ENCODE results near the gene PAGE1. TPM values are rescaled to one million over a fixed set of nuclear protein-coding genes. Genes with fewer than 3 reads are reported as not detected.
"Not testable (repeated sequence)": the region's sequence is repeated elsewhere in the genome, so short reads cannot be mapped to it uniquely, and the experiment has no call there.

Gene PAGE1
- total RNA-seq, 3 donors from 2014 or later (not counting 1 experiment from before 2014, with no cell fraction given) = not detected

DNA sequence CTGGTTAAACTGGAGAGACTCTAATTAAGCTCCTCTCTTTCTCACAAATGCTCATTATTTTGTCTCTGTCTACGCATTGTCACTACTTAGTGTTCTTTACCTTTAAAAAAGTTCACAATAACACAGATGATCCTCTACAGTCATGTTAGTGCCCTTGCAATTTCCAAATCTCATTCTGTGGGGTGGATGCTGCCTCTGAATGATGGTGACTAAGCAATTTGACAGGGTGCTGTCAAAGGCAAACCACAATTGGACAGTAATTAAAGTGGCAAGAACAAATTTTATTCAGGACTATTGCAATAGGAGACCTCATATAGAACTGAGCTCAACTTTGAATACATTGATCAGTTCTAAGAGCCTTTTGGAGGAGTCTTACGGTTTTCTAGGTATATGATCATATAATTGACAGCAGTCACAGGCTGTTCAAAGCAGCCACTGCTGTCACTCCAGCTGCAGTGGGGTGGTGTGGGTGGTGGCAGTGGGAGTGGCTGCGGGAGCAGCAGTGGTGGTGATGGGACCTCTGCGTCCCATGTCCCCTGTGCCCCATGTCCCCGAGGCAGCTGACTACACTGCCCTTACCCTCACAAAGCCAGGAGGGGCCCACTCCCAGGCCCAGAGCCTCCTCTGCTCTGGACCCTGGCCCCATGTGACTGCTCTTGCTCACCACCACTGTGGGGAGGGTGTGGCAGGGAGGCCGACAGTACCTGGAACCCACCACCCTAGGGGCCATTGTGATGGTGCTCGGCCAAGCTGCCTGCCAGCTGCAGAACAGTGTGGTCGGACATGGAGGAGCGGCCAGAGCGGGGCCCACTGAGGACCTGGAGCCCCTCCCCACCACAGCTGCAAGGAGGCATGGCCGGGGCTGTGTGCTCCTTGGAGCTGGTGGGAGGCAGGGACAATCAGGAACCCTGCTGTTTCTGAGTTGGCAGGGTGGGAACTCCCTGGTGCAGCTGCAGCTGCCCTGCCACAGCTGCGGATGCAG, 30.4 kb upstream of the PAGE1 start:
- Mint-ChIP-seq H3K4me1 (no peaks in the 10 kb centered on the region), H3K9me3 (no peaks in the 10 kb centered on the region), H3K4me3 (no peak overlapping the region), H3K27me3 (ENCODE audit: low read depth in 2 of 2) (peaks cover 0 to 16% of the 10 kb centered on the region in 2 donors), H3K27ac (no peak overlapping the region), H3K36me3 (no peaks in the 10 kb centered on the region)
- no peak for DNase-seq
- intact Hi-C loops (cut with micrococcal nuclease) = no loop called here
- no peaks in the 10 kb centered on the region for H3K27me3 ChIP-seq (ENCODE audit: control insufficient read depth, insufficient read depth, low read length)
- no peak overlapping the region for H3K27ac ChIP-seq (ENCODE audit: low read length)
- WGBS (ENCODE audit: insufficient coverage) = 87% methylated on average over 4 of the region's 12 CpGs
- ATAC-seq = no peak
- no peaks in the 10 kb centered on the region for H3K36me3 ChIP-seq (ENCODE audit: control insufficient read depth, insufficient read depth, low read length)
- H3K4me1 ChIP-seq (ENCODE audit: control insufficient read depth, insufficient read depth, low read length) = no peaks in the 10 kb centered on the region
- TF ChIP-seq, protein P1, sequence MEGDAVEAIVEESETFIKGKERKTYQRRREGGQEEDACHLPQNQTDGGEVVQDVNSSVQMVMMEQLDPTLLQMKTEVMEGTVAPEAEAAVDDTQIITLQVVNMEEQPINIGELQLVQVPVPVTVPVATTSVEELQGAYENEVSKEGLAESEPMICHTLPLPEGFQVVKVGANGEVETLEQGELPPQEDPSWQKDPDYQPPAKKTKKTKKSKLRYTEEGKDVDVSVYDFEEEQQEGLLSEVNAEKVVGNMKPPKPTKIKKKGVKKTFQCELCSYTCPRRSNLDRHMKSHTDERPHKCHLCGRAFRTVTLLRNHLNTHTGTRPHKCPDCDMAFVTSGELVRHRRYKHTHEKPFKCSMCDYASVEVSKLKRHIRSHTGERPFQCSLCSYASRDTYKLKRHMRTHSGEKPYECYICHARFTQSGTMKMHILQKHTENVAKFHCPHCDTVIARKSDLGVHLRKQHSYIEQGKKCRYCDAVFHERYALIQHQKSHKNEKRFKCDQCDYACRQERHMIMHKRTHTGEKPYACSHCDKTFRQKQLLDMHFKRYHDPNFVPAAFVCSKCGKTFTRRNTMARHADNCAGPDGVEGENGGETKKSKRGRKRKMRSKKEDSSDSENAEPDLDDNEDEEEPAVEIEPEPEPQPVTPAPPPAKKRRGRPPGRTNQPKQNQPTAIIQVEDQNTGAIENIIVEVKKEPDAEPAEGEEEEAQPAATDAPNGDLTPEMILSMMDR (IDR thresholded peaks at IDR 0.05) = no peak
- H3K4me3 ChIP-seq (ENCODE audit: low read length) = no peak overlapping the region
- no peaks in the 10 kb centered on the region for H3K9me3 ChIP-seq (ENCODE audit: control insufficient read depth, insufficient read depth, low read length)

GRCh38 chrX:49725401-49725800, 29.6 kb upstream of the PAGE1 start:
- Histone ChIP-seq H3K36me3 (ENCODE audit: control insufficient read depth, insufficient read depth, low read length) (no peaks in the 10 kb centered on the region), H3K27ac (ENCODE audit: low read length) (no peak overlapping the region), H3K4me1 (ENCODE audit: control insufficient read depth, insufficient read depth, low read length) (no peaks in the 10 kb centered on the region), H3K4me3 (ENCODE audit: low read length) (no peak overlapping the region), H3K9me3 (ENCODE audit: control insufficient read depth, insufficient read depth, low read length) (no peaks in the 10 kb centered on the region), H3K27me3 (ENCODE audit: control insufficient read depth, insufficient read depth, low read length) (no peaks in the 10 kb centered on the region)
- WGBS (ENCODE audit: insufficient coverage) = 71% methylated on average over 3 of the region's 3 CpGs
- intact Hi-C loops (cut with micrococcal nuclease) = no loop called here
- Mint-ChIP-seq H3K4me3 (no peak overlapping the region), H3K27ac (no peak overlapping the region), H3K36me3 (no peaks in the 10 kb centered on the region), H3K9me3 (no peaks in the 10 kb centered on the region), H3K27me3 (ENCODE audit: low read depth in 2 of 2) (peaks cover 0 to 12% of the 10 kb centered on the region in 2 donors), H3K4me1 (no peaks in the 10 kb centered on the region)
- DNase-seq = no peak
- no peak for ATAC-seq
- TF ChIP-seq, protein P1 (IDR thresholded peaks at IDR 0.05) = no peak

DNA sequence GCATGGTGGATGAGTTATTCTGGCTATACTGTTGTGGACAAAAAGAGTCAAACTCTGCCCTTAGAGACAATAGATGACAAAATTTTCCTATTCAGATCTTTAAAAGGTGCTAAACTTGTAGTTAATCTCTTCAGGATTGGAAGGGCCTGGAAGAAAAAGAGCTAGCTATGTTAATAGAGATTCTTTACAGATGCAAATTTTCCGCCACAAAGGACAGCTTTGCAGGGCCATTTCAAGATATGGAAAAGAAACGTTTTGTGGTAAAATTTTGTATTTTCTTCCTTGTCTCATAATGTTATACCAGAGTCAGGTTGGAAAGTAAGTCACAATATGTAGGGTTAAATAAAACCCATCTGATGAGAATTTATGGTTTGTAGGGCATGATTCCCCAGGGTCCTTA, 24.3 kb upstream of the PAGE1 start:
- WGBS (ENCODE audit: insufficient coverage) = 100% methylated on average over 1 of the region's 2 CpGs
- H3K4me1 Mint-ChIP-seq = not testable (repeated sequence)
- peaks cover 1 to 26% of the 10 kb centered on the region in 2 donors for H3K27me3 Mint-ChIP-seq (ENCODE audit: low read depth in 2 of 2)

DNA sequence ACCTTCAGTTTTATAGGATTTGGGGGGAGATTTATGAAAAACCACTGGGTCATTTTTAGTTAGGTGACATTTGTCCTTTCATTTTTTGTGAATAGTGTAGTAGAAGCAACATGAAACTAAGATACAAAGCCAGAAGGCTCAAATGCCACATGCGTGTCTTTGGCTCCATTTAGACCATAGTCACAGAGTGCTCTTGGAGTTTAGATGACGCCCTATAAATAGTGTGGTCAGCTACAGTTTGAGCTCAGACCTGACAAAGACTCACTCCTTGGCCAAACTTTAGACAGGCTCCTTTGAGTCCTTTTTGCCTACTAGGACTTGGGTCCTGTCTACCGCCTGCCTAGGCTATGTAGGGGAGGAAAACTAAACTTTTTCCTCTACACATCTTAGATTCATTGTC, 16.8 kb upstream of the PAGE1 start:
- TF ChIP-seq, protein P1 (IDR thresholded peaks at IDR 0.05) = no peak

More for the DNA sequence above, 24.3 kb upstream of the PAGE1 start:
- H3K4me3 Mint-ChIP-seq; H3K27me3 ChIP-seq (ENCODE audit: control insufficient read depth, insufficient read depth, low read length); intact Hi-C loops (cut with micrococcal nuclease); ATAC-seq; H3K36me3 Mint-ChIP-seq; H3K9me3 ChIP-seq (ENCODE audit: control insufficient read depth, insufficient read depth, low read length); H3K27ac Mint-ChIP-seq; H3K4me3 ChIP-seq (ENCODE audit: low read length); H3K9me3 Mint-ChIP-seq; H3K27ac ChIP-seq (ENCODE audit: low read length); DNase-seq; H3K4me1 ChIP-seq (ENCODE audit: control insufficient read depth, insufficient read depth, low read length); H3K36me3 ChIP-seq (ENCODE audit: control insufficient read depth, insufficient read depth, low read length): not testable (repeated sequence)

More for the DNA sequence above, 16.8 kb upstream of the PAGE1 start:
- no peaks in the 10 kb centered on the region for H3K9me3 ChIP-seq (ENCODE audit: control insufficient read depth, insufficient read depth, low read length)
- Mint-ChIP-seq H3K27me3 (ENCODE audit: low read depth in 2 of 2) (peaks cover 14 to 64% of the 10 kb centered on the region in 2 donors), H3K27ac (no peak overlapping the region), H3K9me3 (no peaks in the 10 kb centered on the region), H3K36me3 (no peaks in the 10 kb centered on the region), H3K4me3 (no peak overlapping the region), H3K4me1 (no peaks in the 10 kb centered on the region)
- H3K36me3 ChIP-seq (ENCODE audit: control insufficient read depth, insufficient read depth, low read length) = no peaks in the 10 kb centered on the region
- 100% methylated on average over 2 of the region's 3 CpGs for WGBS (ENCODE audit: insufficient coverage)
- H3K27ac ChIP-seq (ENCODE audit: low read length) = no peak overlapping the region
- H3K27me3 ChIP-seq (ENCODE audit: control insufficient read depth, insufficient read depth, low read length) = no peaks in the 10 kb centered on the region
- no peak for DNase-seq
- no peak overlapping the region for H3K4me3 ChIP-seq (ENCODE audit: low read length)
- no peaks in the 10 kb centered on the region for H3K4me1 ChIP-seq (ENCODE audit: control insufficient read depth, insufficient read depth, low read length)
- no peak for ATAC-seq
- intact Hi-C loops (cut with micrococcal nuclease) = no loop called here
